ENCODE measurements around the gene MYBPC1. TPM values are rescaled to one million over a fixed set of nuclear protein-coding genes. Genes with fewer than 3 reads are reported as not detected.
"Not testable (repeated sequence)": the region's sequence is repeated elsewhere in the genome, so short reads cannot be mapped to it uniquely, and the experiment has no call there.

The MYBPC1 gene
- total and polyA plus RNA-seq, 2 of the 13 experiments (the other 11 are each of a cell fraction or from before 2014, with no cell fraction given) = 0.31 to 0.53 TPM

DNA sequence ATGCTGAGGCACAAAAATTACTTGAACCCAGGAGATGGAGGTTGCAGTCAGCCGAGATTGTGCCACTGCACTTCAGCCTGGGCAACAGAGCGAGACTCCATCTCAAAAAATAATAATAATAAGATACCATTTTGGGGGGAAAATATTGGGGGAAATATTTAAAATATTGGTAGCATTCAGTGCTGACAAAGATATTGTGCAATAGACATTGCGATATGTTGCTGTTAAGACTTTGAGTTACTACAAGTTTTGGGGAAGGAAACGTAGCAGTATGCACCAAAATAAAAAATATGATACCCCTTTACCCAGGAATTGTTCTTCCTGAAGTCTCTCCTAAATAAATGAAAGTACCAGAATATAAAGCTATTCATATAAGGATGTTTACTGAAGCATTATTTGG is 37.7 kb upstream of the MYBPC1 start:
- Histone ChIP-seq H3K9me3 (ENCODE audit: low read length) (no peaks in the 10 kb centered on the region), H3K79me2 (ENCODE audit: insufficient read depth, low read length) (no peaks in the 10 kb centered on the region), H2AFZ (ENCODE audit: low read length) (no peak overlapping the region), H3K4me3 (replicated peaks in 1 of 3; ENCODE audit: insufficient read depth in 1 of 3, low read depth in 2 of 3, low read length in 3 of 3) (no peak overlapping the region), H3K27ac (ENCODE audit: extremely low read length, insufficient read depth, low read length) (no peak overlapping the region), H4K20me1 (ENCODE audit: insufficient read depth, low read length) (no peaks in the 10 kb centered on the region), H3K4me1 (ENCODE audit: insufficient read depth, low read length) (no peaks in the 10 kb centered on the region), H3K27me3 (ENCODE audit: control insufficient read depth in 1 of 2, insufficient read depth in 2 of 2, low read length in 2 of 2) (peaks cover 0 to 9% of the 10 kb centered on the region in 2 experiments; a peak in 2 of 5 replicates), H3K9ac (ENCODE audit: insufficient read depth, low read depth, low read length) (no peak overlapping the region), H3K4me2 (ENCODE audit: low read depth, low read length) (no peak overlapping the region), H3K36me3 (replicated peaks in 1 of 2; ENCODE audit: control insufficient read depth in 1 of 2, insufficient read depth in 2 of 2, low read length in 2 of 2) (no peaks in the 10 kb centered on the region)
- no peak for TF ChIP-seq PHF8 (CRISPR knock-in tag; IDR thresholded peaks at IDR 0.05)
- TF ChIP-seq CEBPG (CRISPR knock-in tag; IDR thresholded peaks at IDR 0.05) = 0 out of 2 replicates have a peak, but pooled peaks have one; percentile 6
- peak; percentile 85 for TF ChIP-seq CEBPB (IDR thresholded peaks at IDR 0.05; ENCODE audit: borderline replicate concordance, low read depth, low read length)
- TF ChIP-seq, protein P1, sequence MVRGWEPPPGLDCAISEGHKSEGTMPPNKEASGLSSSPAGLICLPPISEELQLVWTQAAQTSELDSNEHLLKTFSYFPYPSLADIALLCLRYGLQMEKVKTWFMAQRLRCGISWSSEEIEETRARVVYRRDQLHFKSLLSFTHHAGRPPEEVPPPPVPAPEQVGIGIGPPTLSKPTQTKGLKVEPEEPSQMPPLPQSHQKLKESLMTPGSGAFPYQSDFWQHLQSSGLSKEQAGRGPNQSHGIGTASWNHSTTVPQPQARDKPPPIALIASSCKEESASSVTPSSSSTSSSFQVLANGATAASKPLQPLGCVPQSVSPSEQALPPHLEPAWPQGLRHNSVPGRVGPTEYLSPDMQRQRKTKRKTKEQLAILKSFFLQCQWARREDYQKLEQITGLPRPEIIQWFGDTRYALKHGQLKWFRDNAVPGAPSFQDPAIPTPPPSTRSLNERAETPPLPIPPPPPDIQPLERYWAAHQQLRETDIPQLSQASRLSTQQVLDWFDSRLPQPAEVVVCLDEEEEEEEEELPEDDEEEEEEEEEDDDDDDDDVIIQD (CRISPR knock-in tag; IDR thresholded peaks at IDR 0.05; ENCODE audit: low read depth) = no peak
- ChIA-PET CTCF (ENCODE audit: low intra/inter-chr PET ratio, low total read pairs) (no interaction called here), POLR2A (no interaction called here)
- no peak for ATAC-seq
- no TSS peak for BruUV-seq (replicated peaks)
- FAIRE-seq = no peak
- in situ Hi-C loops (cut with HindIII; ENCODE audit: extremely low pct_ligation_motif_present, low pct_unique_long_range_greater_than_20kb) (no loop called here), intact Hi-C loops (cut with micrococcal nuclease; ENCODE audit: unreplicated experiment) (no loop called here)
- no peak for DNase-seq (ENCODE audit: low spot score)
- 16% methylated on average over 4 of the region's 4 CpGs for WGBS (ENCODE audit: low lambda C conversion rate)

DNA sequence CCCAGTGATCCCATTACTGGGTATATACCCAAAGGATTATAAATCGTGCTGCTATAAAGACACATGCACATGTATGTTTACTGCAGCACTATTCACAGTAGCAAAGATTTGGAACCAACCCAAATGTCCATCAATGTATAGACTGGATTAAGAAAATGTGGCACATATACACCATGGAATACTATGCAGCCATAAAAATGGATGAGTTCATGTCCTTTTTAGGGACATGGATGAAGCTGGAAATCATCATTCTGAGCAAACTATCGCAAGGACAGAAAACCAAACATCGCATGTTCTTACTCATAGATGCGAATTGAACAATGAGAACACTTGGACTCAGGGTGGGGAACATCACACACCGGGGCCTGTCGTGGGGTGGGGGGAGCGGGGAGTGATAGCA is 36.0 kb upstream of the MYBPC1 start:
- BruUV-seq (replicated peaks); H3K27ac ChIP-seq (ENCODE audit: extremely low read length, insufficient read depth, low read length); H3K27me3 ChIP-seq (ENCODE audit: control insufficient read depth in 1 of 2, insufficient read depth in 2 of 2, low read length in 2 of 2); H3K4me3 ChIP-seq (replicated peaks in 1 of 3; ENCODE audit: insufficient read depth in 1 of 3, low read depth in 2 of 3, low read length in 3 of 3); in situ Hi-C loops (cut with HindIII; ENCODE audit: extremely low pct_ligation_motif_present, low pct_unique_long_range_greater_than_20kb); H3K36me3 ChIP-seq (replicated peaks in 1 of 2; ENCODE audit: control insufficient read depth in 1 of 2, insufficient read depth in 2 of 2, low read length in 2 of 2); H3K4me2 ChIP-seq (ENCODE audit: low read depth, low read length); FAIRE-seq; H4K20me1 ChIP-seq (ENCODE audit: insufficient read depth, low read length); H3K9ac ChIP-seq (ENCODE audit: insufficient read depth, low read depth, low read length); H2AFZ ChIP-seq (ENCODE audit: low read length); intact Hi-C loops (cut with micrococcal nuclease; ENCODE audit: unreplicated experiment); ATAC-seq; DNase-seq (ENCODE audit: low spot score); POLR2A ChIA-PET; CTCF ChIA-PET (ENCODE audit: low intra/inter-chr PET ratio, low total read pairs); H3K4me1 ChIP-seq (ENCODE audit: insufficient read depth, low read length); H3K79me2 ChIP-seq (ENCODE audit: insufficient read depth, low read length); H3K9me3 ChIP-seq (ENCODE audit: low read length): not testable (repeated sequence)
- 45% methylated on average over 7 of the region's 7 CpGs for WGBS (ENCODE audit: low lambda C conversion rate)
